ENCODE data around the gene GNAI1. TPM values are rescaled to one million over a fixed set of nuclear protein-coding genes. Genes with fewer than 3 reads are reported as not detected.

The GNAI1 gene
- total and polyA plus RNA-seq, 2 of the 13 experiments (the other 11 are each of a cell fraction or from before 2014, with no cell fraction given) = 3.5 to 5.7 TPM

GRCh38 chr7:80172387-80172786 lies 37.8 kb downstream of the GNAI1 start (continued):
- TF ChIP-seq AHDC1 (CRISPR knock-in tag; IDR thresholded peaks at IDR 0.05; ENCODE audit: borderline replicate concordance) (no peak), NCOR1 (IDR thresholded peaks at IDR 0.05; ENCODE audit: borderline replicate concordance, low read length) (no peak), ZNF850 (CRISPR knock-in tag; conservative IDR thresholded peaks at IDR 0.05) (no peak), ZNF33B (CRISPR knock-in tag; IDR thresholded peaks at IDR 0.05) (no peak), ZNF563 (CRISPR knock-in tag; IDR thresholded peaks at IDR 0.05) (no peak), ZNF354B (CRISPR knock-in tag; IDR thresholded peaks at IDR 0.05) (no peak)

DNA sequence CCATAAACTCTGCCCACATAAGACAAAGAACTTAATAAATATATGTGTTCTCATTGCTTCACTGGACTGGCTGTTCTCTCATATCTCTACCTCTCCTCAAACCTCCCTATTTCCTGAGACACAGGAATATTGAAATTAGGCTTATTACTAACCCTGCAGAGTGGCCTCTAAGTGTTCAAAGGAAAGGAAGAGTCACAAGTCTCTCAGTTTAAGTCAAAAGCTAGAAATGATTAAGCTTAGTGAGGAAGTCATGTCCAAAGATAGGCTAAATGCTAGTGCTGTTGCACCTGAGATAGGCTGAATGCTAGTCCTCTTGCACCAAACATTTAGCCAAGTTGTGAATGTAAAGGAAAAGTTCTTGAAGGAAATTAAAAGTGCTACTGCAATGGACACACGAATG lies 41.1 kb downstream of the GNAI1 start:
- FAIRE-seq = no peak
- H3K4me1 ChIP-seq (ENCODE audit: insufficient read depth, low read length) = no peaks in the 10 kb centered on the region

More for the DNA sequence above, 41.1 kb downstream of the GNAI1 start:
- in situ Hi-C loops (cut with HindIII; ENCODE audit: extremely low pct_ligation_motif_present, low pct_unique_long_range_greater_than_20kb) = no loop called here
- H4K20me1 ChIP-seq (ENCODE audit: insufficient read depth, low read length) = no peaks in the 10 kb centered on the region
- no peak for TF ChIP-seq JARID2 (CRISPR knock-in tag; IDR thresholded peaks at IDR 0.05; ENCODE audit: insufficient replicate concordance)
- TF ChIP-seq, protein P1, sequence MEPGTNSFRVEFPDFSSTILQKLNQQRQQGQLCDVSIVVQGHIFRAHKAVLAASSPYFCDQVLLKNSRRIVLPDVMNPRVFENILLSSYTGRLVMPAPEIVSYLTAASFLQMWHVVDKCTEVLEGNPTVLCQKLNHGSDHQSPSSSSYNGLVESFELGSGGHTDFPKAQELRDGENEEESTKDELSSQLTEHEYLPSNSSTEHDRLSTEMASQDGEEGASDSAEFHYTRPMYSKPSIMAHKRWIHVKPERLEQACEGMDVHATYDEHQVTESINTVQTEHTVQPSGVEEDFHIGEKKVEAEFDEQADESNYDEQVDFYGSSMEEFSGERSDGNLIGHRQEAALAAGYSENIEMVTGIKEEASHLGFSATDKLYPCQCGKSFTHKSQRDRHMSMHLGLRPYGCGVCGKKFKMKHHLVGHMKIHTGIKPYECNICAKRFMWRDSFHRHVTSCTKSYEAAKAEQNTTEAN (CRISPR knock-in tag; conservative IDR thresholded peaks at IDR 0.05) = no peak
- no peak for ATAC-seq
- no peak overlapping the region for H3K4me2 ChIP-seq (ENCODE audit: low read depth, low read length)
- intact Hi-C loops (cut with micrococcal nuclease; ENCODE audit: unreplicated experiment) = no loop called here
- H3K27ac ChIP-seq (ENCODE audit: extremely low read length, insufficient read depth, low read length) = no peak overlapping the region
- no peak overlapping the region for H3K9ac ChIP-seq (ENCODE audit: insufficient read depth, low read depth, low read length)
- 53% methylated on average over 1 of the region's 1 CpG for WGBS (ENCODE audit: low lambda C conversion rate)
- H3K27me3 ChIP-seq (ENCODE audit: control insufficient read depth in 1 of 2, insufficient read depth in 2 of 2, low read length in 2 of 2) = no peaks in the 10 kb centered on the region
- H2AFZ ChIP-seq (ENCODE audit: low read length) = no peak overlapping the region
- no TSS peak for BruUV-seq (replicated peaks)
- DNase-seq (ENCODE audit: low spot score) = no peak
- H3K79me2 ChIP-seq (ENCODE audit: insufficient read depth, low read length) = no peaks in the 10 kb centered on the region
- H3K9me3 ChIP-seq (ENCODE audit: low read length) = no peaks in the 10 kb centered on the region; the same call in 1 of the 2 replicates
- no peak overlapping the region for H3K4me3 ChIP-seq (replicated peaks in 1 of 3; ENCODE audit: insufficient read depth in 1 of 3, low read depth in 2 of 3, low read length in 3 of 3)
- ChIA-PET CTCF (ENCODE audit: low intra/inter-chr PET ratio, low total read pairs) (no interaction called here), POLR2A (no interaction called here)
- H3K36me3 ChIP-seq (replicated peaks in 1 of 2; ENCODE audit: control insufficient read depth in 1 of 2, insufficient read depth in 2 of 2, low read length in 2 of 2) = no peaks in the 10 kb centered on the region
